HL-60 (cell line): ENCODE data around the gene NAPSA.
A peak's percentile ranks its signal among the peaks of the same experiment; 100 is the strongest.

Experiments
- DNase-seq, 2 experiments: peaks; one replicate each; pipeline ENCODE4 v3.0.0-alpha.2; 2010 to 2020; ENCODE audit warnings: low read depth in 1 of 2, low spot score in 1 of 2
- H3K27ac ChIP-seq: fragments of 250-450 bp; sonication (Bioruptor Pico); replicated peaks from 2 replicates; pipeline ENCODE4 v1.5.1; 2020; ENCODE audit warnings: mild to moderate bottlenecking, moderate library complexity
- H3K27me3 ChIP-seq: fragments of 250-450 bp; sonication (Bioruptor Pico); 2 replicates; pipeline ENCODE4 v1.5.1; 2021; ENCODE audit warnings: mild to moderate bottlenecking, moderate library complexity; ENCODE audit not compliant: insufficient read depth, poor library complexity, severe bottlenecking
- H3K4me3 ChIP-seq: replicated peaks from 2 replicates; pipeline ENCODE4 v1.5.1; 2011; ENCODE audit warnings: mild to moderate bottlenecking, control low read depth, low read length; ENCODE audit not compliant: insufficient read depth
- GABPA ChIP-seq: IDR thresholded peaks from 2 replicates; pipeline ENCODE4 v1.6.1; 2012; ENCODE audit warnings: low read depth
- POLR2AphosphoS5 ChIP-seq: IDR thresholded peaks from 2 replicates; pipeline ENCODE4 v1.6.1; 2012; ENCODE audit warnings: low read depth
- SPI1 ChIP-seq: IDR thresholded peaks from 2 replicates; pipeline ENCODE4 v1.6.1; 2012; ENCODE audit warnings: low read depth, mild to moderate bottlenecking, borderline replicate concordance
- TF ChIP-seq, protein P1 (sequence below): IDR thresholded peaks from one replicate; pipeline ENCODE4 v1.5.1; 2011; ENCODE audit warnings: low read length, control low read depth, inconsistent platforms; ENCODE audit not compliant: insufficient read depth
- TF ChIP-seq, protein P2 (sequence below): IDR thresholded peaks from 2 replicates; pipeline ENCODE4 v1.6.1; 2012; ENCODE audit warnings: low read depth; ENCODE audit not compliant: insufficient replicate concordance

NAPSA gene

GRCh38 chr19:50376166-50377050 is 11.0 kb upstream of the NAPSA start, which contains the start of gene NR1H2:
TSS of gene NR1H2 (plus strand) at chr19:50376457. CDS start at chr19:50377606, 1,149 bp downstream.
- peak within 1 kb of the TSS; percentile 91 for H3K4me3 ChIP-seq
- H3K27me3 ChIP-seq: no peaks in the 10 kb centered on the region
- peak within 1 kb of the TSS; percentile 94 for H3K27ac ChIP-seq
- peak; percentile 68 for TF ChIP-seq POLR2AphosphoS5
- TF ChIP-seq GABPA: peak; percentile 100
- TF ChIP-seq, protein P1, sequence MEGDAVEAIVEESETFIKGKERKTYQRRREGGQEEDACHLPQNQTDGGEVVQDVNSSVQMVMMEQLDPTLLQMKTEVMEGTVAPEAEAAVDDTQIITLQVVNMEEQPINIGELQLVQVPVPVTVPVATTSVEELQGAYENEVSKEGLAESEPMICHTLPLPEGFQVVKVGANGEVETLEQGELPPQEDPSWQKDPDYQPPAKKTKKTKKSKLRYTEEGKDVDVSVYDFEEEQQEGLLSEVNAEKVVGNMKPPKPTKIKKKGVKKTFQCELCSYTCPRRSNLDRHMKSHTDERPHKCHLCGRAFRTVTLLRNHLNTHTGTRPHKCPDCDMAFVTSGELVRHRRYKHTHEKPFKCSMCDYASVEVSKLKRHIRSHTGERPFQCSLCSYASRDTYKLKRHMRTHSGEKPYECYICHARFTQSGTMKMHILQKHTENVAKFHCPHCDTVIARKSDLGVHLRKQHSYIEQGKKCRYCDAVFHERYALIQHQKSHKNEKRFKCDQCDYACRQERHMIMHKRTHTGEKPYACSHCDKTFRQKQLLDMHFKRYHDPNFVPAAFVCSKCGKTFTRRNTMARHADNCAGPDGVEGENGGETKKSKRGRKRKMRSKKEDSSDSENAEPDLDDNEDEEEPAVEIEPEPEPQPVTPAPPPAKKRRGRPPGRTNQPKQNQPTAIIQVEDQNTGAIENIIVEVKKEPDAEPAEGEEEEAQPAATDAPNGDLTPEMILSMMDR: no peak
- TF ChIP-seq SPI1: no peak; the same call in 1 of the 2 replicates
- TF ChIP-seq, protein P2, sequence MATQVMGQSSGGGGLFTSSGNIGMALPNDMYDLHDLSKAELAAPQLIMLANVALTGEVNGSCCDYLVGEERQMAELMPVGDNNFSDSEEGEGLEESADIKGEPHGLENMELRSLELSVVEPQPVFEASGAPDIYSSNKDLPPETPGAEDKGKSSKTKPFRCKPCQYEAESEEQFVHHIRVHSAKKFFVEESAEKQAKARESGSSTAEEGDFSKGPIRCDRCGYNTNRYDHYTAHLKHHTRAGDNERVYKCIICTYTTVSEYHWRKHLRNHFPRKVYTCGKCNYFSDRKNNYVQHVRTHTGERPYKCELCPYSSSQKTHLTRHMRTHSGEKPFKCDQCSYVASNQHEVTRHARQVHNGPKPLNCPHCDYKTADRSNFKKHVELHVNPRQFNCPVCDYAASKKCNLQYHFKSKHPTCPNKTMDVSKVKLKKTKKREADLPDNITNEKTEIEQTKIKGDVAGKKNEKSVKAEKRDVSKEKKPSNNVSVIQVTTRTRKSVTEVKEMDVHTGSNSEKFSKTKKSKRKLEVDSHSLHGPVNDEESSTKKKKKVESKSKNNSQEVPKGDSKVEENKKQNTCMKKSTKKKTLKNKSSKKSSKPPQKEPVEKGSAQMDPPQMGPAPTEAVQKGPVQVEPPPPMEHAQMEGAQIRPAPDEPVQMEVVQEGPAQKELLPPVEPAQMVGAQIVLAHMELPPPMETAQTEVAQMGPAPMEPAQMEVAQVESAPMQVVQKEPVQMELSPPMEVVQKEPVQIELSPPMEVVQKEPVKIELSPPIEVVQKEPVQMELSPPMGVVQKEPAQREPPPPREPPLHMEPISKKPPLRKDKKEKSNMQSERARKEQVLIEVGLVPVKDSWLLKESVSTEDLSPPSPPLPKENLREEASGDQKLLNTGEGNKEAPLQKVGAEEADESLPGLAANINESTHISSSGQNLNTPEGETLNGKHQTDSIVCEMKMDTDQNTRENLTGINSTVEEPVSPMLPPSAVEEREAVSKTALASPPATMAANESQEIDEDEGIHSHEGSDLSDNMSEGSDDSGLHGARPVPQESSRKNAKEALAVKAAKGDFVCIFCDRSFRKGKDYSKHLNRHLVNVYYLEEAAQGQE: peak; percentile 55
- peak; percentile 97 to 98 for DNase-seq

GRCh38 chr19:50371914-50372475 is 6.6 kb upstream of the NAPSA start:
- peak in 1 of 2 experiments; percentile 52 for DNase-seq
- H3K27ac ChIP-seq: peak overlapping the region; percentile 3; the same call in 1 of the 2 replicates
- TF ChIP-seq POLR2AphosphoS5: no peak
- no peak overlapping the region for H3K4me3 ChIP-seq
- no peaks in the 10 kb centered on the region for H3K27me3 ChIP-seq

GRCh38 chr19:50368649-50369570 is 3.5 kb upstream of the NAPSA start:
- no peak for TF ChIP-seq SPI1
- TF ChIP-seq, protein P2: no peak
- TF ChIP-seq, protein P1: peak; percentile 64
- TF ChIP-seq POLR2AphosphoS5: 0 out of 2 replicates have a peak, but pooled peaks have one; percentile 8
- TF ChIP-seq GABPA: no peak
- Histone ChIP-seq H3K27me3 (no peaks in the 10 kb centered on the region), H3K4me3 (peak overlapping the region; percentile 56), H3K27ac (peak overlapping the region; percentile 35)
- peak in 1 of 2 experiments; percentile 87 for DNase-seq
